ENCODE results near the gene CPT2.
"Not testable (repeated sequence)": the region's sequence is repeated elsewhere in the genome, so short reads cannot be mapped to it uniquely, and the experiment has no call there.

CPT2 gene

DNA sequence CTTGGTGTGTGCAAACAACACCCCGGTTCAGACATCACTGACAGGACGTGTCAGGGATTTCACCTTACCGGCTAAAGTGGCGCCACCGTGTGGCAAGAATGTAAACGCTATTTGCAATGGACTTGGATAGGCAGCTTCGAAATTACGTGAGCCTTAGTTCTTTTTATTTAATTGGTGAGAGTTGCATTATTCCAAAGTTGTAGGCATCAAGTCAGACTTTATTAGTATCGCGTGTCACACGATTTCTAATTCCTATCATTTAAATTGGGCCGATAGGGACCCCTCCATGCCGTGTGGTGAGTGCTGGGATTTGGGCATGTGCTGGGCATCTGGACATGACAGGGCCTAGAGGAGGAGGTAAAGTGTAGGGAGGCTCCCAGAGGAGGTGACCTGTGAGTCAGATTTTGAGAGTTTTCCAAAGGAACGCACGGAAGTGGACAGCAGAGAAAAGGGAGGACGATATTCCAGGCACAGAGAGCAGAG, 14.5 kb upstream of the CPT2 start:
- peak; percentile 72 for DNase-seq (ENCODE audit: low read depth)

DNA sequence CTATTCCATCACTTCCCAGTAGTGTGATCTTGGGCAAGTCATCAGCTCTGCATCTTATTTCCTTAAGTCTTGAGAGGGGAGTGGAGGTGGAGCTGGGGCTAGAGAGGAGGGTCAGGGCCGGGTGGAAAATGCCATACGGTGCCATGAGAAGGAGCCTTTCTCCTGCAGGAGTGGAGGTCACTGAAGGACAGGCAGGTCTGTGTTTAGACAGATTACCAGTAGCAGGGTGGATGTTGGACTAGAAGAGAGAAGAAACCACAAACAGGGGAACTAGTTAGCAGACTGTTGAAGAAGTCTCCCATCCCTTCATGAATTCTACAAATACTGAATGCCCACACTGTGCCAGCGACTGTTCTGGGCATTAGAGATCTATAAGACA, 13.9 kb upstream of the CPT2 start:
- DNase-seq (ENCODE audit: low read depth), result no peak

DNA sequence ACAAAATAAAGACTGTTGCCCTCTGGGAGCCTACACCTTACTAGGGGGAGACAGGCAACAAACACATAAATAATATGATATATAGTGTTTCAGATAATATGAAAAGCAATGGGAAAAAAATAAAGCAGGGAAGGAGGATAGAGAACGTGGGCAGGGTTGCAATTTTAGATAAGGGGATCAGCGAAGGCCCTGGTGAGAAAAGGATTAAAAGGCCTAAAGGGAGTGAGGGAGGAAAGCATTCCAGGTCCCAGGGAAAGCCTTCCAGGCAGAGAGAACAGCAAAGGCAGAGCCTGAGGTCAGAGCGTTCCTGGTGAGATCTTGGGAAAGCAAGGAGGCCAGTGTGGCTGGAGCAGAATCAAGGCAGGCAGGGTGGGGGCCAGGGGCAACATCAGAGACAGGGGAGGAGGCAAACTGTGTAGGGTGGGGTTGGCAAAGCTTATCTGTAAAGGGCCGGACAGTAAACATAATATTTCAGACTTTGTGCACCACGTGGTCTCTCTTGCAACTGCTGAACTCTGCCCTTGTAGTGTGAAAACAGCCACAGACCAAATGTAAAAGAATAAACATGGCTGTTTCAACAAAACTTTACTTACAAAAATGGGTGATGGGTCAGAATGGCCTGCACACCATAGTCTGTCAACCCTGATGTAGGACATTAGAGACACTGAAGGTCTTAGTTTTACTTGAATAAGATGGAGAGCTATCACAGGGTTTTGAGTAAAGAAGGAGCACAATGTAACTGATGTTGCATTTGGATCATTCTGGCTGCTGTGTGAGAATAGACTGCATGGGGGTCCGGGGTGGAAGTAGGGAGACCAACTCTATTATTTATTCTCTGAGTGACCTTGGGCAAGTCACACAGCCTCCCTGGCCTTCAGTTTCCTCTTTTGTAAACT, 13.3 kb upstream of the CPT2 start:
- no peak for DNase-seq (ENCODE audit: low read depth)

- not testable (repeated sequence) for DNase-seq (ENCODE audit: low read depth)
Observed at GRCh38 chr1:53185955-53186297, 10.7 kb upstream of the CPT2 start.

- no peak for DNase-seq (ENCODE audit: low read depth)
Observed at GRCh38 chr1:53186533-53186932, 10.1 kb upstream of the CPT2 start.

DNA sequence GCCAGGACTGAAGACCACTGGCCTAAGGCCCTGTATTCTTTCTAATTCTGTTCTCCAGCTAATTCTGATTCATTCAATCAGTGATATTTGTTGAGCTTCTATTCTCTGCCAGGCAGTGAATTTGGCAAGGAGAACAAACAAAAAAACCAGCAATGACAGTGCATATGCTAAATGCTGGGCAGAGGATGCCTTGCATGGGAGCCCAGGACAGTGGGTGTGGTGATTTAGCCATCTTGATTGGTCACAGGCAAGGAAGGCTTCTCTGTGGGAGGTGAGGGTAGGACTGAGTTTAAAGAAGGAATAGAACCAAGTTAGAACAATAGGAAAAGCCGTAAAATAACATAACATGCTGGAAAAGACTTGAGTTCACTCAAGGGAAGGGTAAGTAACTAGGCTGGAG, 9.2 kb upstream of the CPT2 start:
- no peak for DNase-seq (ENCODE audit: low read depth)

DNA sequence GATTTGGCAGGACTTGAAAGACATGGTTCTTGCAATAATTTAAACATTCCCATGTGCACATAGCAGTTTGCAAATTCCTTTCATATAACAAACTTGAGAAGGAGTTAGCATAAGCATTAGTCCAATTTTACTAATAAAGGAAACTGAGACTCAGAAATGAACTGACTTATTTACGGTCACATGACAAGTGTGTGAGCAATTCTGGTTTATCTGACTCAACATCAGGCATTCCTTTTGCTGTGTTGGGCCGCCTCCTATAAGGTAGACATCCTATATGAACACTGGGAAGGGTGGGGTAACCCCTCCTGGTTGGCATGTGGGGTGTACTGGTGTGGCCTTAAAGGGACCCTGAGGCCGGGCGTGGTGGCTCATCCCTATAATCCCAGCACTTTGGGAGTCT, 8.5 kb upstream of the CPT2 start:
- DNase-seq (ENCODE audit: low read depth), result no peak

- DNase-seq (ENCODE audit: low read depth), result no peak
Observed at GRCh38 chr1:53189061-53189460, 7.6 kb upstream of the CPT2 start.

- no peak for DNase-seq (ENCODE audit: low read depth)
Observed at GRCh38 chr1:53190210-53190611, 6.4 kb upstream of the CPT2 start.

- no peak for DNase-seq (ENCODE audit: low read depth)
Observed at GRCh38 chr1:53195246-53196016, 1.2 kb upstream of the CPT2 start.

- no peak for DNase-seq (ENCODE audit: low read depth)
Observed at GRCh38 chr1:53196017-53196484, 573 bp upstream of the CPT2 start.

DNA sequence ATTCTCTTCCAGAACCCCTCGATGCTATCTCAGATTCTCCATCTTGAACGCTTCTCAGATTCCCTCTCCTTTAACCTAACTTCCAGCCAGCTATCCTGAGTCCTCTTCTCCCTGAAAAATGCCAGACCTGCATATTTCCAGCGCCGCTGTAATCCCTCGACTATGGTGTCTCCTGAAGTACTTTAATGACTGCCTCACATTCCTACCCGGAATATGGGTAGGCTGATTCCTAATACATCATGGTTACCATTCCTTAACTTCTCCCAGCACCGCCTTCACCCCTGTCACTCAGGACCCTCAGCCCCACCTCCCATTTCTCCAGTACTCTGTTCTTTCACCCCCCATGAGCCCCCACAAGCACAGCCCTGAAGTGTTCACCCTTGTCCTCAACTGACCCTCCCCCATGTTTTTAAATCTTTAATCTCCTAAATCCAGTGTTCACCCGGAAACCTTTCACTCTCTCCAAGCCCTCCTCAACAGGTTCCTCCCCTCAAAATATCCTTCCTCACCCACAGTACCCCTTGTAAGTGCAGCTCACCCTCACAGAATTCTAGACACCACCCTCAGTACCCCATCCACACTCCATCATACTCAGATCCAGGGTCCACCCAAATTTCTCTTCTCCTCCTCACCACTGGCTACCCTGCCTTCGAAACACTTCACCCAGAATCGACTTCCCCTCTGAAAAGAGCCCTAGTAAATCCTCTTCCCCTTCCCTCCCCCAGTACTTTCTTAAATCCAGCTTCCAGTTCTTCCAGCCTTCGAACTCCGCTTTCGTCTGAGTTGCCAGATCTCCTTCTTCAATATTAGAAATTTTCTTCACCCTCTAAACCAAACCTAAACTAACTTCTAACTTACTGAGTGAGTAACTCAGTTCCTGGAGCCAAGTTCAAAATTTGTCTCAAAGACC, 922 bp downstream of the CPT2 start:
- no peak for DNase-seq (ENCODE audit: low read depth)

GRCh38 chr1:53198241-53198651, 1.6 kb downstream of the CPT2 start:
- no peak for DNase-seq (ENCODE audit: low read depth)

DNA sequence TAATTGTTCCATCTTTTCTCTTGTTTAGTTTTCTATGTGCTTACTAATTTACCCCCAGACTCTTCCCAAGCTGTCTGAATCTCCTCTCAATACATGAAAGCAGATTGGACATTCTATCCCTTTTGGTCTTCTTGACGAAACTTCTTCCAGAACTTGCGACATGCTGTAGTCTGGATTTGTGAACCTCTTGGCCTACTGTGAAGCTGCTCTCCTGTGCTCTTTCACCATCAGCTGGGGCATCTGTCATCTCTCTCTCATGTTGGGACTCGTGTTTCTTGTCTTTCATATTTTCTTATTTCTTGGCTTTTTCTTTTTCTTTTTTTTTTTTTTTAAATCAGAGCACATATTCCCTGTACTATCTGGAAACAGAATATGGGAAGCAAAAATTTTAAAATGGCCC, 6.8 kb downstream of the CPT2 start:
- no peak for DNase-seq (ENCODE audit: low read depth)

- not testable (repeated sequence) for DNase-seq (ENCODE audit: low read depth)
Observed at GRCh38 chr1:53205496-53205895, 8.9 kb downstream of the CPT2 start.

DNA sequence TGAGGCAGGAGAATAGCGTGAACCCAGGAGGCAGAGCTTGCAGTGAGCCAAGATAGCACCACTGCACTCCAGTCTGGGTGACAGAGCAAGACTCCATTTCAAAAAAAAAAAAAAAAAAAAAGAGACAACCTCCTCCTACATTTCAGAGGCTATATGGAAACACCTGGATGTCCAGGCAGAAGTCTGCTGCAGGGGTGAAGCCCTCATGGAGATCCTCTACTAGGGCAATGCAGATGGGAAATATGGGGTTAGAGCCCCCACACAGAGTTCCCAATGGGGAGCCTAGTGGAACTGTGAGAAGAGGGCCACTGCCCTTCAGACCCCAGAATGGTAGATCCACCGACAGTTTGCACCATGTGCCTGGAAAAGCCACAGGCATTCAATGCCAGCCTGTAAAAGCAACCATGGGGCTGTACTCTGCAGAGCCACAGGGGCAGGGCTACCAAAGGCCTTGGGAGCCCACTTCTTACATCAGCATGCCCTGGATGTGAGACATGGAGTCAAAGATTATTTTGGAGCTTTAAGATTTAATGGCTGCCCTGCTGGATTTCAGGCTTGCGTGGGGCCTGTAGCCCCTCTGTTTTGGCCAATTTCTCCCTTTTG, 9.6 kb downstream of the CPT2 start:
- DNase-seq (ENCODE audit: low read depth), result not testable (repeated sequence)

GRCh38 chr1:53206735-53207379, 10.2 kb downstream of the CPT2 start:
- no peak for DNase-seq (ENCODE audit: low read depth)

DNA sequence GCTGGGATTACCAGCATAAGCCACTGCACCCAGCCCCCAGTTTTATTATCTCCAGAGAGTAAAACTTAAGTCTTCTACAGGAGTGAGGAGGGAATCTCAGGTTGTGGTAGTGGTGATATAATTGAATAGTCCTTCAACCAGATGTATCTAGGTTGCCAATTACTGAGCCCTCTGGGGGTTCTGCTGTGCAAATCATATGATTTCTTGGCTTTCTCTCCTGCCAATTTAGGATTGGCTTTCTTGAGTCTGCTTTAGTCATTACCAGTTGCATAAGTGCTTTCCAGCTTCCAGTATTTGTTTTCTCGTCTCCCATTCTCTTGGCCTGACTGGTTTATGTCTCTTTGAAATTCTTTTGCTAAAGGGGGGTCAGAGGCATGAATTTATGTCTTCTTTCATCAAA, 11.1 kb downstream of the CPT2 start:
- no peak for DNase-seq (ENCODE audit: low read depth)

DNA sequence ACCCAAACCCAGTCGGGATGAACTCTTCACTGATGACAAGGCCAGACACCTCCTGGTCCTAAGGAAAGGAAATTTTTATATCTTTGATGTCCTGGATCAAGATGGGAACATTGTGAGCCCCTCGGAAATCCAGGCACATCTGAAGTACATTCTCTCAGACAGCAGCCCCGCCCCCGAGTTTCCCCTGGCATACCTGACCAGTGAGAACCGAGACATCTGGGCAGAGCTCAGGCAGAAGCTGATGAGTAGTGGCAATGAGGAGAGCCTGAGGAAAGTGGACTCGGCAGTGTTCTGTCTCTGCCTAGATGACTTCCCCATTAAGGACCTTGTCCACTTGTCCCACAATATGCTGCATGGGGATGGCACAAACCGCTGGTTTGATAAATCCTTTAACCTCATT, 13.7 kb downstream of the CPT2 start:
- no peak for DNase-seq (ENCODE audit: low read depth)

GRCh38 chr1:53210954-53211353, 14.3 kb downstream of the CPT2 start:
- no peak for DNase-seq (ENCODE audit: low read depth)

GRCh38 chr1:53214376-53214940, 17.8 kb downstream of the CPT2 start:
- no peak for DNase-seq (ENCODE audit: low read depth)

All from activated gamma-delta T cell treated with anti-CD3 and anti-CD28 coated beads, Interleukin-2, amount 50 U/mL, for 16 hours (primary cell).